OCI-LY1 (cell line): ENCODE data around the gene CD300LB.

Experiments used
- H2AFZ ChIP-seq: fragments of 200-600 bp; sonication (generic), shearing (Covaris generic); 2 replicates; pipeline ENCODE4 v1.6.0; 2014; ENCODE audit warnings: antibody characterized with exemption, mild to moderate bottlenecking, low read length
- H3F3A ChIP-seq: fragments of 200-600 bp; sonication (generic), shearing (Covaris generic); 2 replicates; pipeline ENCODE4 v1.6.0; 2014; ENCODE audit warnings: mild to moderate bottlenecking, antibody characterized with exemption, low read length, moderate library complexity; ENCODE audit not compliant: insufficient read depth
- H3K27ac ChIP-seq: fragments of 200-600 bp; sonication (generic); 2 replicates; pipeline ENCODE4 v1.5.1; 2014; ENCODE audit warnings: low read length, mixed run types, mild to moderate bottlenecking, low read depth; ENCODE audit not compliant: poor library complexity, severe bottlenecking
- H3K27me3 ChIP-seq: fragments of 200-600 bp; sonication (generic); 2 replicates; pipeline ENCODE4 v1.6.0; 2014; ENCODE audit warnings: antibody characterized with exemption, mild to moderate bottlenecking, low read length, moderate library complexity; ENCODE audit not compliant: insufficient read depth
- H3K36me3 ChIP-seq: fragments of 200-600 bp; sonication (generic); 2 replicates; pipeline ENCODE4 v1.6.1; 2014; ENCODE audit warnings: mild to moderate bottlenecking, antibody characterized with exemption, low read length, moderate library complexity, mixed read lengths; ENCODE audit not compliant: insufficient read depth
- H3K4me1 ChIP-seq: fragments of 200-600 bp; sonication (generic); 2 replicates; pipeline ENCODE4 v1.5.1; 2014; ENCODE audit warnings: mild to moderate bottlenecking, low read length, moderate library complexity; ENCODE audit not compliant: insufficient read depth, severe bottlenecking
- H3K4me2 ChIP-seq: fragments of 200-600 bp; sonication (generic), shearing (Covaris generic); 2 replicates; pipeline ENCODE4 v1.6.1; 2014; ENCODE audit warnings: low read length
- H3K4me3 ChIP-seq: fragments of 200-600 bp; sonication (generic); 2 replicates; pipeline ENCODE4 v1.5.1; 2014; ENCODE audit warnings: low read length, low read depth, mild to moderate bottlenecking, mixed read lengths; ENCODE audit not compliant: poor library complexity, severe bottlenecking
- H3K79me2 ChIP-seq: fragments of 200-600 bp; shearing (Covaris generic); 2 replicates; pipeline ENCODE4 v1.6.1; 2016; ENCODE audit warnings: mixed run types, low read length, mixed read lengths; ENCODE audit not compliant: insufficient read depth
- H3K9ac ChIP-seq: fragments of 200-600 bp; sonication (generic), shearing (Covaris generic); 2 replicates; pipeline ENCODE4 v1.6.1; 2014; ENCODE audit warnings: mild to moderate bottlenecking, low read length, mixed read lengths
- H3K9me2 ChIP-seq: fragments of 200-600 bp; sonication (generic), shearing (Covaris generic); 2 replicates; pipeline ENCODE4 v1.6.1; 2014; ENCODE audit warnings: low read depth, mild to moderate bottlenecking, low read length, mixed read lengths
- H3K9me3 ChIP-seq: fragments of 200-600 bp; shearing (Covaris generic); 2 replicates; pipeline ENCODE4 v1.6.1; 2014; ENCODE audit warnings: low read length, mixed read lengths
- H4K20me1 ChIP-seq: fragments of 200-600 bp; sonication (generic), shearing (Covaris generic); 2 replicates; pipeline ENCODE4 v1.6.0; 2016; ENCODE audit warnings: mild to moderate bottlenecking, low read length; ENCODE audit not compliant: insufficient read depth
- CTCF ChIP-seq: fragments of 200-600 bp; sonication (generic), shearing (Covaris generic); IDR thresholded peaks from 2 replicates; pipeline ENCODE4 v1.5.1; 2017; ENCODE audit warnings: mild to moderate bottlenecking, antibody characterized with exemption, low read length, moderate library complexity, mixed read lengths
- EZH2 ChIP-seq: fragments of 200-600 bp; sonication (generic), shearing (Covaris generic); IDR thresholded peaks from 2 replicates; pipeline ENCODE4 v1.8.0; 2017; ENCODE audit warnings: borderline replicate concordance, mixed run types, mild to moderate bottlenecking, antibody characterized with exemption, low read length, moderate library complexity, mixed read lengths

The CD300LB gene

GRCh38 chr17:74543891-74544760 lies 12.9 kb upstream of the CD300LB start:
- no peak overlapping the region for H2AFZ ChIP-seq
- no peak overlapping the region for H3K4me3 ChIP-seq
- H3K27ac ChIP-seq = no peak overlapping the region
- TF ChIP-seq EZH2 = no peak
- no peak for TF ChIP-seq CTCF
- H3K9me3 ChIP-seq = no peaks in the 10 kb centered on the region
- H3K9me2 ChIP-seq = no peaks in the 10 kb centered on the region
- H3K36me3 ChIP-seq = no peaks in the 10 kb centered on the region
- no peak overlapping the region for H3K9ac ChIP-seq
- H3F3A ChIP-seq = no peaks in the 10 kb centered on the region
- no peaks in the 10 kb centered on the region for H3K4me1 ChIP-seq
- H3K79me2 ChIP-seq = no peaks in the 10 kb centered on the region
- H4K20me1 ChIP-seq = no peaks in the 10 kb centered on the region
- H3K27me3 ChIP-seq = no peaks in the 10 kb centered on the region
- H3K4me2 ChIP-seq = no peak overlapping the region

- no peak overlapping the region for H3K4me2 ChIP-seq
- no peaks in the 10 kb centered on the region for H3K9me3 ChIP-seq
- no peaks in the 10 kb centered on the region for H3K4me1 ChIP-seq
- H3K79me2 ChIP-seq = no peaks in the 10 kb centered on the region
- H3K9ac ChIP-seq = no peak overlapping the region
- no peak overlapping the region for H3K4me3 ChIP-seq
- H2AFZ ChIP-seq = no peak overlapping the region
- no peak overlapping the region for H3K27ac ChIP-seq
- no peaks in the 10 kb centered on the region for H4K20me1 ChIP-seq
- no peaks in the 10 kb centered on the region for H3F3A ChIP-seq
- no peaks in the 10 kb centered on the region for H3K9me2 ChIP-seq
- no peaks in the 10 kb centered on the region for H3K27me3 ChIP-seq
- TF ChIP-seq EZH2 = no peak
- TF ChIP-seq CTCF = no peak
- H3K36me3 ChIP-seq = no peaks in the 10 kb centered on the region
Measured at GRCh38 chr17:74543406-74543805, 12.1 kb upstream of the CD300LB start.

GRCh38 chr17:74542727-74543383 lies 11.6 kb upstream of the CD300LB start:
- no peak overlapping the region for H3K4me2 ChIP-seq
- no peaks in the 10 kb centered on the region for H3K27me3 ChIP-seq

More at GRCh38 chr17:74542727-74543383, 11.6 kb upstream of the CD300LB start:
- Histone ChIP-seq H2AFZ (no peak overlapping the region), H3F3A (no peaks in the 10 kb centered on the region), H3K27ac (no peak overlapping the region), H3K79me2 (no peaks in the 10 kb centered on the region), H3K36me3 (no peaks in the 10 kb centered on the region), H3K9me3 (no peaks in the 10 kb centered on the region), H3K4me3 (no peak overlapping the region), H3K9me2 (no peaks in the 10 kb centered on the region), H3K9ac (no peak overlapping the region), H4K20me1 (no peaks in the 10 kb centered on the region), H3K4me1 (no peaks in the 10 kb centered on the region)
- TF ChIP-seq CTCF (no peak), EZH2 (no peak)
